OCI-LY1 (cell line): Measurements from ENCODE around the gene RPS18.

Source experiments
- H2AFZ ChIP-seq: fragments of 200-600 bp; sonication (generic), shearing (Covaris generic); 2 replicates; pipeline ENCODE4 v1.6.0; 2014; ENCODE audit warnings: antibody characterized with exemption, mild to moderate bottlenecking, low read length
- H3F3A ChIP-seq: fragments of 200-600 bp; sonication (generic), shearing (Covaris generic); 2 replicates; pipeline ENCODE4 v1.6.0; 2014; ENCODE audit warnings: mild to moderate bottlenecking, antibody characterized with exemption, low read length, moderate library complexity; ENCODE audit not compliant: insufficient read depth
- H3K27ac ChIP-seq: fragments of 200-600 bp; sonication (generic); 2 replicates; pipeline ENCODE4 v1.5.1; 2014; ENCODE audit warnings: low read length, mixed run types, mild to moderate bottlenecking, low read depth; ENCODE audit not compliant: poor library complexity, severe bottlenecking
- H3K27me3 ChIP-seq: fragments of 200-600 bp; sonication (generic); 2 replicates; pipeline ENCODE4 v1.6.0; 2014; ENCODE audit warnings: antibody characterized with exemption, mild to moderate bottlenecking, low read length, moderate library complexity; ENCODE audit not compliant: insufficient read depth
- H3K36me3 ChIP-seq: fragments of 200-600 bp; sonication (generic); 2 replicates; pipeline ENCODE4 v1.6.1; 2014; ENCODE audit warnings: mild to moderate bottlenecking, antibody characterized with exemption, low read length, moderate library complexity, mixed read lengths; ENCODE audit not compliant: insufficient read depth
- H3K4me1 ChIP-seq: fragments of 200-600 bp; sonication (generic); 2 replicates; pipeline ENCODE4 v1.5.1; 2014; ENCODE audit warnings: mild to moderate bottlenecking, low read length, moderate library complexity; ENCODE audit not compliant: insufficient read depth, severe bottlenecking
- H3K4me2 ChIP-seq: fragments of 200-600 bp; sonication (generic), shearing (Covaris generic); 2 replicates; pipeline ENCODE4 v1.6.1; 2014; ENCODE audit warnings: low read length
- H3K4me3 ChIP-seq: fragments of 200-600 bp; sonication (generic); 2 replicates; pipeline ENCODE4 v1.5.1; 2014; ENCODE audit warnings: low read length, low read depth, mild to moderate bottlenecking, mixed read lengths; ENCODE audit not compliant: poor library complexity, severe bottlenecking
- H3K79me2 ChIP-seq: fragments of 200-600 bp; shearing (Covaris generic); 2 replicates; pipeline ENCODE4 v1.6.1; 2016; ENCODE audit warnings: mixed run types, low read length, mixed read lengths; ENCODE audit not compliant: insufficient read depth
- H3K9ac ChIP-seq: fragments of 200-600 bp; sonication (generic), shearing (Covaris generic); 2 replicates; pipeline ENCODE4 v1.6.1; 2014; ENCODE audit warnings: mild to moderate bottlenecking, low read length, mixed read lengths
- H3K9me2 ChIP-seq: fragments of 200-600 bp; sonication (generic), shearing (Covaris generic); 2 replicates; pipeline ENCODE4 v1.6.1; 2014; ENCODE audit warnings: low read depth, mild to moderate bottlenecking, low read length, mixed read lengths
- H3K9me3 ChIP-seq: fragments of 200-600 bp; shearing (Covaris generic); 2 replicates; pipeline ENCODE4 v1.6.1; 2014; ENCODE audit warnings: low read length, mixed read lengths
- H4K20me1 ChIP-seq: fragments of 200-600 bp; sonication (generic), shearing (Covaris generic); 2 replicates; pipeline ENCODE4 v1.6.0; 2016; ENCODE audit warnings: mild to moderate bottlenecking, low read length; ENCODE audit not compliant: insufficient read depth
- CTCF ChIP-seq: fragments of 200-600 bp; sonication (generic), shearing (Covaris generic); IDR thresholded peaks from 2 replicates; pipeline ENCODE4 v1.5.1; 2017; ENCODE audit warnings: mild to moderate bottlenecking, antibody characterized with exemption, low read length, moderate library complexity, mixed read lengths
- EZH2 ChIP-seq: fragments of 200-600 bp; sonication (generic), shearing (Covaris generic); IDR thresholded peaks from 2 replicates; pipeline ENCODE4 v1.8.0; 2017; ENCODE audit warnings: borderline replicate concordance, mixed run types, mild to moderate bottlenecking, antibody characterized with exemption, low read length, moderate library complexity, mixed read lengths

RPS18 gene

GRCh38 chr6:33248643-33248931 is 23.3 kb upstream of the RPS18 start:
- Histone ChIP-seq H3K4me3 (peak overlapping the region; percentile 76), H2AFZ (no peak overlapping the region), H3K9me3 (no peaks in the 10 kb centered on the region), H3K27me3 (no peaks in the 10 kb centered on the region), H3K4me1 (peaks cover 24% of the 10 kb centered on the region), H3F3A (no peaks in the 10 kb centered on the region), H3K27ac (peak overlapping the region; percentile 66), H3K9me2 (no peaks in the 10 kb centered on the region), H3K9ac (peak overlapping the region; percentile 68), H4K20me1 (no peaks in the 10 kb centered on the region), H3K4me2 (peak overlapping the region; percentile 93), H3K79me2 (no peaks in the 10 kb centered on the region), H3K36me3 (peaks cover 12% of the 10 kb centered on the region; the same call in 1 of the 2 replicates)
- TF ChIP-seq CTCF (peak; percentile 17; the same call in 1 of the 2 replicates), EZH2 (no peak)

GRCh38 chr6:33248932-33249731 is 22.7 kb upstream of the RPS18 start:
- Histone ChIP-seq H4K20me1 (no peaks in the 10 kb centered on the region), H3K79me2 (no peaks in the 10 kb centered on the region), H3K27me3 (no peaks in the 10 kb centered on the region), H3K9me2 (no peaks in the 10 kb centered on the region), H3K27ac (peak overlapping the region; percentile 66), H3K9me3 (no peaks in the 10 kb centered on the region), H3K4me3 (peak overlapping the region; percentile 76), H3K4me1 (peaks cover 24% of the 10 kb centered on the region), H3K9ac (peak overlapping the region; percentile 90), H3K4me2 (peak overlapping the region; percentile 93), H3K36me3 (peaks cover 12% of the 10 kb centered on the region; the same call in 1 of the 2 replicates), H3F3A (no peaks in the 10 kb centered on the region), H2AFZ (no peak overlapping the region)
- TF ChIP-seq CTCF = 0 out of 2 replicates have a peak, but pooled peaks have one; percentile 20
- TF ChIP-seq EZH2 = no peak

GRCh38 chr6:33249732-33250630 is 21.9 kb upstream of the RPS18 start:
- no peak; the same call in 1 of the 2 replicates for TF ChIP-seq CTCF
- TF ChIP-seq EZH2 = no peak
- Histone ChIP-seq H3K4me2 (peak overlapping the region; percentile 93), H3K4me3 (peak overlapping the region; percentile 76), H3K9ac (peak overlapping the region; percentile 90), H3K79me2 (no peaks in the 10 kb centered on the region), H3K9me3 (no peaks in the 10 kb centered on the region), H3K27ac (peak overlapping the region; percentile 63), H3K9me2 (no peaks in the 10 kb centered on the region), H3K36me3 (peaks cover 12% of the 10 kb centered on the region; the same call in 1 of the 2 replicates), H3F3A (no peaks in the 10 kb centered on the region), H2AFZ (no peak overlapping the region), H3K4me1 (peaks cover 24% of the 10 kb centered on the region), H4K20me1 (no peaks in the 10 kb centered on the region), H3K27me3 (no peaks in the 10 kb centered on the region)
